Caco-2 (cell line): ENCODE results near the gene API5. TPM values are rescaled to one million over a fixed set of nuclear protein-coding genes. Genes with fewer than 3 reads are reported as not detected.

Source experiments
- Bru-seq: library from RNA; stranded (reverse); fragments of 400-500 nt; gene quantifications from one replicate; lab custom pipeline; 2021; lab: Mats Ljungman, UMichigan
- BruChase-seq, 2 experiments: library from RNA; stranded (reverse); fragments of 400-500 nt; gene quantifications; one replicate each; lab custom pipeline; 2021; lab: Mats Ljungman, UMichigan
- BruUV-seq: library from RNA; stranded (reverse); fragments of 400-500 nt; replicated peaks from 2 replicates; lab custom pipeline; 2021; lab: Mats Ljungman, UMichigan
- CTCF ChIA-PET: fragments of 300-600 bp; sonication (Branson Sonifier 250); formaldehyde crosslinking; loops from one replicate; lab custom pipeline; 2022; ENCODE audit warnings: antibody characterized with exemption; lab: Charles Lee
- POLR2A ChIA-PET: fragments of 300-600 bp; sonication (Branson Sonifier 250); formaldehyde crosslinking; loops from one replicate; lab custom pipeline; 2022; ENCODE audit warnings: antibody characterized with exemption; lab: Charles Lee
- DNase-seq, 2 experiments: peaks; one replicate each; pipeline versions ENCODE4 v3.0.0 to v3.0.0-alpha.2; 2020 to 2022
- H3K27me3 ChIP-seq: replicated peaks from 2 replicates; pipeline ENCODE4 v1.6.0; 2011; ENCODE audit warnings: low read length; ENCODE audit not compliant: control insufficient read depth, insufficient read depth
- H3K36me3 ChIP-seq: 2 replicates; pipeline ENCODE4 v1.5.1; 2011; ENCODE audit warnings: low read length; ENCODE audit not compliant: control insufficient read depth, insufficient read depth
- H3K4me1 ChIP-seq: fragments of 250-450 bp; sonication (Bioruptor Pico); 2 replicates; pipeline ENCODE4 v1.5.1; 2020; ENCODE audit warnings: mild to moderate bottlenecking
- H3K4me3 ChIP-seq: 2 replicates; pipeline ENCODE4 v1.5.1; 2011; ENCODE audit warnings: low read depth, mild to moderate bottlenecking, control low read depth, low read length
- H3K9me3 ChIP-seq: fragments of 250-450 bp; sonication (Bioruptor Pico); 2 replicates; pipeline ENCODE4 v1.5.1; 2020; ENCODE audit warnings: mild to moderate bottlenecking, moderate library complexity
- H3K27ac Mint-ChIP-seq: one replicate; pipeline ENCODE4 v1.8.0; 2022; ENCODE audit warnings: mixed read lengths; ENCODE audit not compliant: unreplicated experiment
- H3K27me3 Mint-ChIP-seq: one replicate; pipeline ENCODE4 v1.8.0; 2022; ENCODE audit warnings: mixed read lengths; ENCODE audit not compliant: insufficient read depth, unreplicated experiment
- H3K36me3 Mint-ChIP-seq: one replicate; pipeline ENCODE4 v1.8.0; 2022; ENCODE audit warnings: mild to moderate bottlenecking, mixed read lengths; ENCODE audit not compliant: insufficient read depth, unreplicated experiment
- H3K4me1 Mint-ChIP-seq: one replicate; pipeline ENCODE4 v1.8.0; 2022; ENCODE audit warnings: low read depth, mixed read lengths; ENCODE audit not compliant: unreplicated experiment
- H3K4me3 Mint-ChIP-seq: one replicate; pipeline ENCODE4 v1.8.0; 2022; ENCODE audit warnings: mild to moderate bottlenecking, moderate library complexity, mixed read lengths; ENCODE audit not compliant: unreplicated experiment
- H3K9me3 Mint-ChIP-seq: one replicate; pipeline ENCODE4 v1.8.0; 2022; ENCODE audit warnings: mixed read lengths; ENCODE audit not compliant: unreplicated experiment
- CTCF ChIP-seq, 2 experiments: fragments of 200-600 bp in 1 of 2; IDR thresholded peaks; 1 replicate in 1 of 2; 2 replicates in 1 of 2; pipeline versions ENCODE4 v1.5.1 to v1.8.0; 2011 to 2022; ENCODE audit warnings: antibody characterized with exemption in 1 of 2, control low read depth in 1 of 2, inconsistent platforms in 1 of 2, low read depth in 1 of 2, low read length in 1 of 2, mild to moderate bottlenecking in 1 of 2, moderate library complexity in 1 of 2; ENCODE audit not compliant: insufficient read depth in 1 of 2, severe bottlenecking in 1 of 2, unreplicated experiment in 1 of 2
- intact Hi-C: fragments of 100-400 bp; cut with micrococcal nuclease; formaldehyde crosslinking; loops from one replicate; pipeline ENCODE4 v1.10.0; 2022; ENCODE audit not compliant: unreplicated experiment
- long read RNA-seq: library from polyadenylated mRNA; stranded (forward); transcript quantifications from one replicate; pipeline ENCODE4 v2.0.0, GENCODE V29; 2022
- total RNA-seq: library from RNA; stranded (reverse); gene quantifications from 2 replicates; pipeline ENCODE4 v1.2.3, GENCODE V29; 2022

The API5 gene
- total RNA-seq, result 129 and 140 TPM in 2 replicates
- percentile 96 among the genes with signal in this experiment for Bru-seq, nascent RNA
- BruChase-seq, experiment 1, labeled RNA remaining after a 2-hour chase, result percentile 96 among the genes with signal in this experiment
- percentile 98 among the genes with signal in this experiment for BruChase-seq, experiment 2, labeled RNA remaining after a 6-hour chase
- long read RNA-seq, transcript API5-201 (14 exons, 3,714 nt), result minor isoform, 93 of 313 reads
- long read RNA-seq, transcript API5-203 (15 exons, 2,257 nt), result minor isoform, 6 of 313 reads
- long read RNA-seq, transcript API5-210 (13 exons, 1,760 nt), result minor isoform, 34 of 313 reads
- long read RNA-seq, transcript API5-208 (14 exons, 1,868 nt), result major isoform, 107 of 313 reads
- long read RNA-seq, partial matches to known transcripts, result 10 of 313 reads
- long read RNA-seq, other reads (novel, unspliced or antisense), result 63 of 313 reads

GRCh38 chr11:43311791-43312607 is at the start of gene API5:
Gene API5 (plus strand): TSS chr11:43311996. CDS start chr11:43312128, 132 bp downstream.
- POLR2A ChIA-PET, result interaction anchor here (0.6 to 1.0 kb wide), 3 partner anchors 46 to 753 kb away, joined by 3 to 11 read pairs (median 8); partner anchors contain the start of gene TTC17
- TSS peak; percentile 50 for BruUV-seq
- H3K4me1 Mint-ChIP-seq, result peaks cover 7% of the 10 kb centered on the region
- DNase-seq, result peak; percentile 95 to 96
- intact Hi-C loops, result loop anchor here (1.0 to 2.0 kb wide), 3 partner anchors 46 to 107 kb away; partner anchors contain the start of gene TTC17
- H3K36me3 ChIP-seq, result no peaks in the 10 kb centered on the region
- peak within 1 kb of the TSS; percentile 99 for H3K4me3 Mint-ChIP-seq
- peak within 1 kb of the TSS; percentile 79 for H3K4me3 ChIP-seq
- H3K9me3 Mint-ChIP-seq, result no peaks in the 10 kb centered on the region
- no peaks in the 10 kb centered on the region for H3K27me3 Mint-ChIP-seq
- H3K36me3 Mint-ChIP-seq, result peaks cover 13% of the 10 kb centered on the region
- CTCF ChIA-PET, result interaction anchor here (0.6 to 1.9 kb wide), 15 partner anchors 27 to 435 kb away, joined by 3 to 24 read pairs (median 5); partner anchors contain the start of genes HSD17B12 and TTC17
- peak within 1 kb of the TSS; percentile 97 for H3K27ac Mint-ChIP-seq
- no peaks in the 10 kb centered on the region for H3K27me3 ChIP-seq
- H3K9me3 ChIP-seq, result no peaks in the 10 kb centered on the region
- peak; percentile 67 to 95 for TF ChIP-seq CTCF (IDR thresholded peaks at IDR 0.05; ENCODE audit: insufficient read depth in 1 of 2, low read depth in 1 of 2, low read length in 1 of 2, severe bottlenecking in 1 of 2, unreplicated experiment in 1 of 2)
- H3K4me1 ChIP-seq, result peaks cover 6% of the 10 kb centered on the region; the same call in 1 of the 2 replicates

- no TSS peak for BruUV-seq
- H3K9me3 ChIP-seq, result no peaks in the 10 kb centered on the region
- no peaks in the 10 kb centered on the region for H3K27me3 ChIP-seq
- TF ChIP-seq CTCF (IDR thresholded peaks at IDR 0.05; ENCODE audit: insufficient read depth in 1 of 2, low read depth in 1 of 2, low read length in 1 of 2, severe bottlenecking in 1 of 2, unreplicated experiment in 1 of 2), result no peak
- no peak for DNase-seq
- Mint-ChIP-seq H3K36me3 (no peaks in the 10 kb centered on the region), H3K27ac (no peak overlapping the region), H3K9me3 (peaks cover 10% of the 10 kb centered on the region), H3K4me1 (no peaks in the 10 kb centered on the region), H3K4me3 (no peak overlapping the region), H3K27me3 (peaks cover 25% of the 10 kb centered on the region)
- CTCF ChIA-PET, result no interaction called here
- POLR2A ChIA-PET, result no interaction called here
- intact Hi-C loops, result no loop called here
- H3K36me3 ChIP-seq, result no peaks in the 10 kb centered on the region
- no peaks in the 10 kb centered on the region for H3K4me1 ChIP-seq
- H3K4me3 ChIP-seq, result no peak overlapping the region
Measured at GRCh38 chr11:43267856-43268580, 43.8 kb upstream of the API5 start.
